HEK293 (cell line): ENCODE data around the gene PRKAG2.

Experiments
- CTCF ChIA-PET: fragments of 350-600 bp; formaldehyde crosslinking; extraction: SDS; loops from one replicate; lab custom pipeline; 2021; ENCODE audit warnings: antibody characterized with exemption; lab: Yijun Ruan, JAX
- POLR2A ChIA-PET: fragments of 300-600 bp; formaldehyde crosslinking; extraction: SDS; loops from one replicate; lab custom pipeline; 2020; ENCODE audit warnings: antibody characterized with exemption, inconsistent platforms; lab: Yijun Ruan, JAX
- H3K27ac ChIP-seq: fragments of 200-500 bp; sonication (Bioruptor generic); 2 replicates; pipeline ENCODE4 v1.5.1; 2014; ENCODE audit warnings: low read depth, low read length, control low read depth, inconsistent platforms; ENCODE audit errors: extremely low read depth
- H3K36me3 ChIP-seq, 2 experiments: fragments of 200-500 bp in 1 of 2; sonication (Bioruptor generic) in 1 of 2; 1 replicate in 1 of 2; 2 replicates in 1 of 2; pipeline ENCODE4 v1.5.1; 2014 to 2017; ENCODE audit warnings: inconsistent platforms in 2 of 2, low read length in 2 of 2; ENCODE audit not compliant: control insufficient read depth in 2 of 2, insufficient read depth in 1 of 2
- H3K4me1 ChIP-seq: fragments of 200-500 bp; sonication (Bioruptor generic); 2 replicates; pipeline ENCODE4 v1.5.1; 2014; ENCODE audit warnings: mild to moderate bottlenecking, low read length, inconsistent platforms; ENCODE audit not compliant: control insufficient read depth, insufficient read depth
- H3K4me3 ChIP-seq: 2 replicates; pipeline ENCODE4 v1.5.1; 2011; ENCODE audit warnings: low read depth, mild to moderate bottlenecking, control low read depth, low read length, moderate library complexity
- H3K9me3 ChIP-seq: fragments of 200-500 bp; sonication (Bioruptor generic); 2 replicates; pipeline ENCODE4 v1.5.1; 2014; ENCODE audit warnings: low read depth, low read length, inconsistent platforms; ENCODE audit not compliant: control insufficient read depth, insufficient read depth
- BCL11A ChIP-seq: fragments of 450-650 bp; formaldehyde crosslinking; IDR thresholded peaks from 2 replicates; pipeline ENCODE4 v1.5.1; 2016; ENCODE audit warnings: low read depth, missing biosample characterization, missing genetic modification characterization
- KLF1 ChIP-seq: fragments of 450-650 bp; formaldehyde crosslinking; IDR thresholded peaks from 2 replicates; pipeline ENCODE4 v1.5.1; 2016; ENCODE audit warnings: missing biosample characterization, missing genetic modification characterization
- SCRT1 ChIP-seq: fragments of 450-650 bp; formaldehyde crosslinking; IDR thresholded peaks from 2 replicates; pipeline ENCODE4 v1.5.1; 2016; ENCODE audit warnings: missing biosample characterization, missing genetic modification characterization, borderline replicate concordance
- SCRT2 ChIP-seq: fragments of 450-650 bp; formaldehyde crosslinking; IDR thresholded peaks from 2 replicates; pipeline ENCODE4 v1.5.1; 2016; ENCODE audit warnings: missing biosample characterization, missing genetic modification characterization
- TRIM28 ChIP-seq: IDR thresholded peaks from 2 replicates; pipeline ENCODE4 v1.6.1; 2011; ENCODE audit warnings: low read length, control low read depth, borderline replicate concordance
- ZIC2 ChIP-seq: fragments of 450-650 bp; formaldehyde crosslinking; IDR thresholded peaks from 2 replicates; pipeline ENCODE4 v1.5.1; 2016; ENCODE audit warnings: missing biosample characterization, missing genetic modification characterization
- ZNF157 ChIP-seq: fragments of 450-650 bp; formaldehyde crosslinking; IDR thresholded peaks from 2 replicates; pipeline ENCODE4 v1.5.1; 2016; ENCODE audit warnings: missing biosample characterization, missing genetic modification characterization
- ZNF214 ChIP-seq: fragments of 450-650 bp; formaldehyde crosslinking; IDR thresholded peaks from 2 replicates; pipeline ENCODE4 v1.5.1; 2017; ENCODE audit warnings: missing biosample characterization, mild to moderate bottlenecking, missing genetic modification characterization, borderline replicate concordance
- ZNF239 ChIP-seq: fragments of 450-650 bp; formaldehyde crosslinking; IDR thresholded peaks from 2 replicates; pipeline ENCODE4 v1.5.1; 2016; ENCODE audit warnings: missing biosample characterization, missing genetic modification characterization
- ZNF558 ChIP-seq: fragments of 450-650 bp; formaldehyde crosslinking; IDR thresholded peaks from 2 replicates; pipeline ENCODE4 v1.5.1; 2016; ENCODE audit warnings: missing biosample characterization, missing genetic modification characterization
- ZNF610 ChIP-seq: fragments of 450-650 bp; formaldehyde crosslinking; IDR thresholded peaks from 2 replicates; pipeline ENCODE4 v1.5.1; 2016; ENCODE audit warnings: missing biosample characterization, missing genetic modification characterization, borderline replicate concordance
- ZNF654 ChIP-seq: fragments of 450-650 bp; formaldehyde crosslinking; IDR thresholded peaks from 2 replicates; pipeline ENCODE4 v1.5.1; 2016; ENCODE audit warnings: low read depth, missing biosample characterization, missing genetic modification characterization
- TF ChIP-seq, protein P1 (sequence below): fragments of 450-650 bp; formaldehyde crosslinking; IDR thresholded peaks from 2 replicates; pipeline ENCODE4 v1.5.1; 2016; ENCODE audit warnings: missing biosample characterization, missing genetic modification characterization
- TF ChIP-seq, protein P2 (sequence below): fragments of 450-650 bp; formaldehyde crosslinking; IDR thresholded peaks from 2 replicates; pipeline ENCODE4 v1.5.1; 2017; ENCODE audit warnings: missing biosample characterization, missing genetic modification characterization
- TF ChIP-seq, protein P3 (sequence below): fragments of 450-650 bp; formaldehyde crosslinking; IDR thresholded peaks from 2 replicates; pipeline ENCODE4 v1.5.1; 2016; ENCODE audit warnings: missing biosample characterization, missing genetic modification characterization, low read depth

The PRKAG2 gene

DNA sequence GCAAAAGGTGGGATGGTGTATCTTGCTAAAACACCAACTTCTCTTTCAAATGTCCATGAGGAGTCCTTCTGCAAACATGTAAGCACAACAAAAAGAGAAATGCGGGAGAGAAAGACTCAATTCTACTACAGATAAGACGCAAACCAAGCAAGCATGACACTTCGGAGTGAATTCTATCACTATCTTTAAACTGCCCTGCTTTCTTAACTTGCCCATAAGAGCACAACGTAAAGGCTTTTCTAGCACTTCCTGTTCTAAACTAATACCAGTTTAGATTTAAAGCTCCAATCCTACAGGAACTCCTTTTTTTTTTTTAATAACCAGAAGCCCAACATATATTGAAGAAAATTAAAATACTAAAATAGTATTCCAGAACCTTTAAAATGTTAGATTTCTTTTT lies 365.6 kb downstream of the PRKAG2 start:
- Histone ChIP-seq H3K4me1 (peaks cover 5% of the 10 kb centered on the region; the same call in 1 of the 2 replicates), H3K4me3 (no peak overlapping the region), H3K27ac (no peak overlapping the region), H3K36me3 (no peaks in the 10 kb centered on the region; a peak in 1 of 3 replicates), H3K9me3 (no peaks in the 10 kb centered on the region)
- POLR2A ChIA-PET, result interaction anchor here (0.7 kb wide), 1 partner anchor 355 kb away, joined by 4 read pairs; no protein-coding TSS in a partner anchor
- CTCF ChIA-PET, result interaction anchor here (0.6 to 0.7 kb wide), 2 partner anchors 19 to 33 kb away, joined by 3 read pairs; no protein-coding TSS in a partner anchor
- TF ChIP-seq ZNF610 (tag by site-specific recombination) (no peak), ZNF558 (no peak), ZNF157 (tag by site-specific recombination) (no peak), SCRT1 (tag by site-specific recombination) (no peak), ZIC2 (tag by site-specific recombination) (no peak), ZNF214 (tag by site-specific recombination) (no peak)
- TF ChIP-seq, protein P1, sequence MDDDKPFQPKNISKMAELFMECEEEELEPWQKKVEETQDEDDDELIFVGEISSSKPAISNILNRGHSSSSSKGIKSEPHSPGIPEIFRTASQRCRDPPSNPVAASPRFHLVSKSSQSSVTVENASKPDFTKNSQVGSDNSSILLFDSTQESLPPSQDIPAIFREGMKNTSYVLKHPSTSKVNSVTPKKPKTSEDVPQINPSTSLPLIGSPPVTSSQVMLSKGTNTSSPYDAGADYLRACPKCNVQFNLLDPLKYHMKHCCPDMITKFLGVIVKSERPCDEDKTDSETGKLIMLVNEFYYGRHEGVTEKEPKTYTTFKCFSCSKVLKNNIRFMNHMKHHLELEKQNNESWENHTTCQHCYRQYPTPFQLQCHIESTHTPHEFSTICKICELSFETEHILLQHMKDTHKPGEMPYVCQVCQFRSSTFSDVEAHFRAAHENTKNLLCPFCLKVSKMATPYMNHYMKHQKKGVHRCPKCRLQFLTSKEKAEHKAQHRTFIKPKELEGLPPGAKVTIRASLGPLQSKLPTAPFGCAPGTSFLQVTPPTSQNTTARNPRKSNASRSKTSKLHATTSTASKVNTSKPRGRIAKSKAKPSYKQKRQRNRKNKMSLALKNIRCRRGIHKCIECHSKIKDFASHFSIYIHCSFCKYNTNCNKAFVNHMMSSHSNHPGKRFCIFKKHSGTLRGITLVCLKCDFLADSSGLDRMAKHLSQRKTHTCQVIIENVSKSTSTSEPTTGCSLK (tag by site-specific recombination), result no peak

DNA sequence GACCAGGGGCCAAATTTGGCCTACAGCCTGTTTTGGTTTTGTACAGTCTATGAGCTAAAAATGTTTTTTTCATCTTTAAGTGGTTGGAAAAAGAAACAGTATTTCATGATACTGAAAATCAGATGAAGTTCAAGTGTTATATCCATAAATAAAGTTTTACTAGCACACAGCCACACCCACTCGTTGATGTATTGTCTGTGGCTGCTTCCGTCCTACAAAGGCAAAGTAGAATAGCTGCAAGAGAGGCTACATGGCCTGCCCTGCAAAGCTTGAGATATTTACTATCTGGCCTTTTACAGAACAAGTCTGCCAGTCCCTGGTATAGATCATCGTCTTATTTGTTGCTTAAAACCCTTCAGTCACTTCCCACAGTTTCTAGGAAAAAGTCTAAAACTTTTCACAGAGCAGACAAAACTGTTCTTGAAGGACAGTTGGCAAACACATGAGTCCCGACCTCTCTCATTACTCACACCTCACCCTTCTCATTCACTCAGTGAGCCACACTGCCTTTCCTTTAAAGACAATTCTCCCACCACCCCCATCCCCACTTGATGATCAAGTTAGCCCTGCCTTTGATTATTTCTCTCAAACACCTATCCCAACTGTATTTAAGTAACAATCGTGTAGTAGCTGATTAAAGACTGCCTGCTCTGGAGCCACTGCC lies 367.1 kb downstream of the PRKAG2 start:
- ChIA-PET CTCF (interaction anchor here (0.7 kb wide), 1 partner anchor 18 kb away, joined by 3 read pairs; no protein-coding TSS in a partner anchor), POLR2A (no interaction called here)
- no peak overlapping the region for H3K27ac ChIP-seq
- TF ChIP-seq KLF1 (tag by site-specific recombination), result 0 out of 2 replicates have a peak, but pooled peaks have one; percentile 17
- TF ChIP-seq, protein P2, sequence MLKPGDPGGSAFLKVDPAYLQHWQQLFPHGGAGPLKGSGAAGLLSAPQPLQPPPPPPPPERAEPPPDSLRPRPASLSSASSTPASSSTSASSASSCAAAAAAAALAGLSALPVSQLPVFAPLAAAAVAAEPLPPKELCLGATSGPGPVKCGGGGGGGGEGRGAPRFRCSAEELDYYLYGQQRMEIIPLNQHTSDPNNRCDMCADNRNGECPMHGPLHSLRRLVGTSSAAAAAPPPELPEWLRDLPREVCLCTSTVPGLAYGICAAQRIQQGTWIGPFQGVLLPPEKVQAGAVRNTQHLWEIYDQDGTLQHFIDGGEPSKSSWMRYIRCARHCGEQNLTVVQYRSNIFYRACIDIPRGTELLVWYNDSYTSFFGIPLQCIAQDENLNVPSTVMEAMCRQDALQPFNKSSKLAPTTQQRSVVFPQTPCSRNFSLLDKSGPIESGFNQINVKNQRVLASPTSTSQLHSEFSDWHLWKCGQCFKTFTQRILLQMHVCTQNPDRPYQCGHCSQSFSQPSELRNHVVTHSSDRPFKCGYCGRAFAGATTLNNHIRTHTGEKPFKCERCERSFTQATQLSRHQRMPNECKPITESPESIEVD (tag by site-specific recombination), result peak; percentile 57
- TF ChIP-seq TRIM28, result peak; percentile 91; the same call in 1 of the 2 replicates
- TF ChIP-seq ZNF239 (tag by site-specific recombination), result no peak
- no peak for TF ChIP-seq SCRT2 (tag by site-specific recombination)
- no peak for TF ChIP-seq ZNF654 (tag by site-specific recombination)
- TF ChIP-seq, protein P3, sequence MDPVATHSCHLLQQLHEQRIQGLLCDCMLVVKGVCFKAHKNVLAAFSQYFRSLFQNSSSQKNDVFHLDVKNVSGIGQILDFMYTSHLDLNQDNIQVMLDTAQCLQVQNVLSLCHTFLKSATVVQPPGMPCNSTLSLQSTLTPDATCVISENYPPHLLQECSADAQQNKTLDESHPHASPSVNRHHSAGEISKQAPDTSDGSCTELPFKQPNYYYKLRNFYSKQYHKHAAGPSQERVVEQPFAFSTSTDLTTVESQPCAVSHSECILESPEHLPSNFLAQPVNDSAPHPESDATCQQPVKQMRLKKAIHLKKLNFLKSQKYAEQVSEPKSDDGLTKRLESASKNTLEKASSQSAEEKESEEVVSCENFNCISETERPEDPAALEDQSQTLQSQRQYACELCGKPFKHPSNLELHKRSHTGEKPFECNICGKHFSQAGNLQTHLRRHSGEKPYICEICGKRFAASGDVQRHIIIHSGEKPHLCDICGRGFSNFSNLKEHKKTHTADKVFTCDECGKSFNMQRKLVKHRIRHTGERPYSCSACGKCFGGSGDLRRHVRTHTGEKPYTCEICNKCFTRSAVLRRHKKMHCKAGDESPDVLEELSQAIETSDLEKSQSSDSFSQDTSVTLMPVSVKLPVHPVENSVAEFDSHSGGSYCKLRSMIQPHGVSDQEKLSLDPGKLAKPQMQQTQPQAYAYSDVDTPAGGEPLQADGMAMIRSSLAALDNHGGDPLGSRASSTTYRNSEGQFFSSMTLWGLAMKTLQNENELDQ (tag by site-specific recombination), result no peak
- no peak for TF ChIP-seq BCL11A (tag by site-specific recombination)
- H3K4me3 ChIP-seq, result no peak overlapping the region
- peaks cover 5% of the 10 kb centered on the region; the same call in 1 of the 2 replicates for H3K4me1 ChIP-seq
- no peaks in the 10 kb centered on the region for H3K9me3 ChIP-seq
- H3K36me3 ChIP-seq, result no peaks in the 10 kb centered on the region; a peak in 1 of 3 replicates
